ENCODE results near the gene SSH2.
A peak's percentile ranks its signal among the peaks of the same experiment; 100 is the strongest.
"Not testable (repeated sequence)": the region's sequence is repeated elsewhere in the genome, so short reads cannot be mapped to it uniquely, and the experiment has no call there.

The SSH2 gene

DNA sequence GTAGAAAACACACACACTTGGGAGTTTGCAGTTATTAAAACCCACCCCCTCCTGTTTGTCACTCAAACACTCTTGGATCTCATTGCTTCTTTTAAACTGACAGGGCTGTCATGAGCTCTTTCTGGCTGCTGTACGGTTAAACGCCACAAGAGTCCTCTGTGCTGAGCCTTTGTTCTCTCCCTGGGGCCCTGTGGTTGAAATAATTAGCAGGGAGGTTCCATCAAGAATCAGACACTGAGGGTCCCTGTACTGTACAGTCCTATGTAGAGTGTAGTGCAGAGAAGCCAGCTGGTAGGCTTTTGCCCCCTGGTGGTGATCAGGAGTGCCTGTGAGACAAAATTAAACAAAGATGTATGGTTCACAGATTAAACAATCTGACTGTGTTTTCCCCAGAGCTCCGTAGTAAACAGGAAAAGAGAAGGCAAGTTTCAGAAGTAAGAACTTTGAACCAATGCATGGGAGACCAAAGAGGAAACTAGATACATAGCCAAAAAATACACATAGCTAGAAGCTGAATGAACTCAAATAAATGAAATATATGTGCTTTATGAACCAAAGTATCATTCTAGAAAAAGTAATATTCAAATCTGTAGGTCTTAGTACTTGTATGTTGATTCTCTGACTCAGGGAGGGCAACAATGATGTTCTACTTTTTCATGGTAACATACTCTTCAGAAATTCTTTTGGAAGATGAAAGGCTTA lies 1.4 kb upstream of the SSH2 start:
- DNase-seq = peak; percentile 54

DNA sequence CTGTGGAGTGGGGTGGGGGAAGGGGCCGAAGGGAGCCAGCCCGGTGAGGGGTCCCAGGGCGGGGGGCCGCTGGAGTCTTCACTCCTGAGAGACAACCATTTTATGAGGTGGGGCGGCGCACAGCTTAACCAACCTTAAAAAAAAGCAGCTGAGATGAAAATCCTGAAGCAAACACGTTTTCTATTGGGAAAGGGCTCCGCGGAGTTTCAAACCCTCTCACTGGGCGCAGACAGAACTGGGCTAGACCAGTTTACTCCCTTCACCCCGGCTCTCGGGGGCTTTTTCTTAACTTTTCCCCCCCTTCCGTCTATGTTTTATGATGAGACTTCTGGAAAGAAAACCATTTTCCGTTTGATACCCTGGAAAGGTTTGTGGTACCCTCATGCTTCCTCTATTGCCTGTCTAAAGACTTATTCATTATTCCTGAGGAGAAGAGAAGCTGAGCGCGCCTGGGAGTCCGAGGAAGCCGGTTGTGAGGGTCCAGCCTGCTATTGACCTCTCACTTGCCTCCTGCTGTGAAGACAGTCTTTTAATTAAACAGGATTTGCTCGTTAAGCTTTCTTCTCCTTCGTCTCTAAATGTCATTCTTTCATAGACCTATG lies 482 bp upstream of the SSH2 start:
- no peak for DNase-seq

GRCh38 chr17:29929006-29929532 lies 959 bp downstream of the SSH2 start:
- no peak for DNase-seq

DNA sequence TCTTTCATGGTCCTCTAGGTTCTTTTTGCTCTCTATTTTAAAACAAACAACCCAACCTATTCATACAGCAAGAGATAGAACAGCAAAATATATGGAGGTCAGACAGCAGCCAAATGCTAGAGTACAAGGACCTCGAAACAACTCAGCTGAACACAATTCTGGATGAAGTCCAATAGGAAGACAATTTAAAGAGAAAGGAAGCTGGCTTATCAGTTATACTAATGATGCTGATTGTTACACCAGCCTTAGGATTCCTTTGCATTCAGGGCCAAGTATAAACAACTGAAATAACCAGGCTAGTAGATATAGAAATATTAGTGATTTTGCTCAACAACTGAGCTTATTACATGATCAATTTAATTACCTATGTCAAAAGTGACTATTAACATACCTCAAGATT lies 2.5 kb downstream of the SSH2 start:
- DNase-seq = no peak

DNA sequence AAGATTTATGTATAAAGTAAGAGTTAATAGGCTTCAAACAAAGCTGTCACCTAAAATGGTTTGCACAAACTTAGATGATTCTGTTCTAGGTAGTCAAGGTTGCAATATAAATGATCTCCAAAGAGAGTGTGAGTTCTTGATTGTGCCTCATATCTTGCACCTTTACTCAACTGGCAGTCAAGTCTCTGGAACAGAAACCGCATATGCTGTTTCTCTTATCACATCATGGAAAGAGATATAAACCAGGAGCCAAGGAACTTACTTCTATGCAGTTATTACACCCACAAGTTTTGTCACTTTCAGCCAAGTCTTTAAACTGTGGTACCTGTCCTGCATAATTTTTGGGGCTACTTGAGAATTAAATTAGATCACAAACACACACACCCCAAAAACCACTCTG lies 5.2 kb downstream of the SSH2 start:
- DNase-seq = no peak

DNA sequence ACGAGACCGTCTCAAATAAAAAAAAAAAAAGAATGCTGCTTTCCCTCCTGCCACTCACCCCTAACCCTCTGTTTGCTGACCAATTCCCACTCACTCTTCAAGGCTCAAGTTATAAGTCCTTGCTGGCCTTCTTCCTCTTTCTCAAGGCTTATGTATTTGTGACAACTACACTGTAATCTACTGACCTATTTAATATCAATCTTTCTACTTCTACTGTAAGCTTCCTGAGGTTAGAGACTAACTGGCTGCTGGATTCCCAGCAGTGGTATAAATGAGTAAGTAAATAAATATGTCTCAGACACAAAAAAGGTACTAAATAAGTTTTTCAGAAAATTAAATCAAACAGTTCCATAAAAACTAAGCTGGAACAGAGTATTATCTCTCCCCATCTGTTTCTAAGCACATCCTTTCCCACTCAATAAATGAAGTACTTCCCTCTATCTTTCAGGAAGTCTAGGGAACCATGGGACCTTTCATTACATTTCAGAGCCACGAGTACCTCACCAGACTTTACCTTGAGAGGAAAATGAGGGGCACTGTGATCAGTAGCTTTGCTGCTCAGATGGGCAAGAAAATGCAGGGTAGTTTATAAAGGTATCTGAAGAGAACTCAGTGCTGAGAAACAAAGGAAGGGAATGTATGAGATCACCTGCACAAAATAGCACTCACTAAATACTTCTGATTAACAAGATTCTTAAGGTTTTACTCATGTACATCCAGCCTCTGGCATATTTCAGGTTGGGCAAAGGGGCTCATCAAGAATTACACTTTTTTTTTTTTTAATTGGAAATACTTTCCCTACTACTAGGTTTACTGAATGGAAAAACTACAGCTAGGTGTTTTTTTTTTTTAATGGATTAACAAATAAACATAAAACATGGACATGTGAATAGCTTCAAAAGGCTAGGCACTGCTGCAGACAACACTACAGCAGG lies 10.8 kb downstream of the SSH2 start:
- DNase-seq = no peak

DNA sequence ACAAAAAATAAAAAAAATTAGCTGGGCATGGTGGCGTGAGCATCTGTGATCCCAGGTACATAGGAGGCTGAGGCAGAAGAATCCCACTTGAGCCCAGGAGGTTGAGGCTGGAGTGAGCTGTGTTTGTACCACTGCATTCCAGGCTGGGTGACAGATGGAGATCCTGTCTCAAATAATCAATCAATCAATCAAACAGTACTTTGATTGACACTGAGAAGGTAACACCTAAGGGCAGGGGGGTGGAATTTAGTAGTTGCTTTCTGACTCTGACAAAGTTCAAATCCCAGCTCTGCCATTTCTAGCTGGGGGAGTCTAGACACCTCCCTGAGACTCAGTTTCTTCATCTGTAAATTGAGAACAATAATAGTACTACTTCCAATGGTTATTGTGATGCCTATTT lies 12.0 kb downstream of the SSH2 start:
- DNase-seq = no peak

DNA sequence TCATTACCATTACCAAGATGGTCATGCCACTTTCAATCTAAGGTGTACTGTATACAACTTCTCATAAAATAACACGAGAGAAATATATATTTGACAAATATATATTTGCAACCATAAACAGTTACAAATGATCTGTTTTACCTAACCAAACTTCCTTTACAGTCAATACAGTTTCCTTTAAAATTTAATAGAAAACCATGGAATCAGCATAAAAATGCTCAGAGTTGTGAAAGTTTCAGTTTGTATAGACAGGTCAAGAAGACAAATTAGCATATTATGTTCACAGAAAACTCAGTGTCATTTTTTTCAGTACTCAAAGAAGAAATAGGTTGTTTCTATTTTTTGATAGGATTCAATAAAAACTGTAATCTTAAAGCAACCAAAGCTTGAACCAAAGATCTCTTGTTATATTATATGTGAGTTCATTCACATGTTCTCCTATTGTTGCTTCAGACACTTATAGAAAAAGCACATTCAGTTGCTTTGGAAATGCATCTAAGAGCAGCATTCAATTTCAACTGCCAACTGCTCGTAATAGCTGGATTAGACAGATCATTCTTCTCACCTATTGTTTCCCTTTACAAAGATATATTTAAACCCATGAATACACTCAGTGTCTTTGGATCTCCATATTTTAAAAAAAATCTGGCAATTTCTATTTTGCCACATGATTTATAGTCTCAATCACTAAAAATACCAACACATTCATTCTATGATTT lies 15.1 kb downstream of the SSH2 start:
- no peak for DNase-seq

- no peak for DNase-seq
Measured at GRCh38 chr17:29911641-29912177, 18.3 kb downstream of the SSH2 start.

GRCh38 chr17:29909236-29910003 lies 20.6 kb downstream of the SSH2 start:
- no peak for DNase-seq

DNA sequence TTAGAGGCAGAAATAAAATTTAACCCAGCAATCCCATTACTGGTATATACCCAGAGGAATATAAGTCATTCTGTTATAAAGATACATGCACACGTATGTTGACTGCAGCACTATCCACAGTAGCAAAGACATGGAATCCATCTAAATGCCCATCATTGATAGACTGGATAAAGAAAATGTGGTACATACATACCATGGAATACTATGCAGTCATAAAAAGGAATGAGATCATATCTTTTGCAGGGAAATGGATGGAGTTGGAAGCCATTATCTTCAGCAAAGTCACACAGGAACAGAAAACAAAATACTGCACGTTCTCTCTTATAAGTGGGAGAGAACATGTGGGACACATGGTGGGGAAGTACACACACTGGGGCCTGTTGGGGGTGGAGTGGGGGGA lies 23.1 kb downstream of the SSH2 start:
- no peak for DNase-seq

GRCh38 chr17:29905879-29906167 lies 24.2 kb downstream of the SSH2 start:
- no peak for DNase-seq

DNA sequence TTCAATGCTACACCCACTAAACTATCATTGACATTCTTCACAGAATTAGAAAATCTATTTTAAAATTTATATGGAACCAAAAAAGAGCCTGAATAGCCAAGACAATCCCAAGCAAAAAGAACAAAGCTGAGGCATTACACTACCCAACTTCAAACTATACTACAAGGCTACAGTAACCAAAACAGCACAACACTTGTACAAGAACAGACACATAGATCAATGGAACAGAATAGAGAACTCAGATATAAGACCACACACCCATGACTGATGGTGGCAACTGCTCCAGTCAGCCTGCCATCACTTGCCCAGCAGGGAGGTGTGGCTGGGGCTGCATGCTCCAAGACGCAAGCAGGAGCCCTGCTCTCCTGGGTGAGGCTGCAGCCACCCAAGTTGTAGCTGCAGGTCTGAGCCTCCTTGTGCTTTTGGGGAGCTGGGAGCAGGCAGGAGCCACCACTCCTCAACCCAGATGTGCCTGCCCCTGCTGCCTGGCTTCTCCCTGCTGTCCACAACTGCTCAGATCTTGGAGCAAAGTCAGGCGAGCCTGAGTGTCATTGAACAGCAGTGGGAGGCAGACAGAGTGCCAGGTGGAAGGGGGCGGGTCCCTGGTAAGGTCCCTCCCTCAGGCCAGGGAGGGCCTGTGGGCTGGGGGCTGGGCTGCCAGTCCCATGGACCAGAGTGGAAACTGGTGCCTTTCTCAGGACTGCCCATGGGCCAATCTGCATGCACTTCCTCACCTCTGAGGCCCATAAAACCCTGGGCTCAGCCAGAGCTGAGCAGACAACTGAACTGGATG lies 24.7 kb downstream of the SSH2 start:
- DNase-seq = no peak

- DNase-seq = no peak
Measured at GRCh38 chr17:29903471-29903870, 26.6 kb downstream of the SSH2 start.

GRCh38 chr17:29897136-29897535 lies 32.9 kb downstream of the SSH2 start:
- DNase-seq = not testable (repeated sequence)

GRCh38 chr17:29892201-29892600 lies 37.8 kb downstream of the SSH2 start:
- DNase-seq = no peak

GRCh38 chr17:29891131-29891530 lies 38.9 kb downstream of the SSH2 start:
- DNase-seq = no peak

DNA sequence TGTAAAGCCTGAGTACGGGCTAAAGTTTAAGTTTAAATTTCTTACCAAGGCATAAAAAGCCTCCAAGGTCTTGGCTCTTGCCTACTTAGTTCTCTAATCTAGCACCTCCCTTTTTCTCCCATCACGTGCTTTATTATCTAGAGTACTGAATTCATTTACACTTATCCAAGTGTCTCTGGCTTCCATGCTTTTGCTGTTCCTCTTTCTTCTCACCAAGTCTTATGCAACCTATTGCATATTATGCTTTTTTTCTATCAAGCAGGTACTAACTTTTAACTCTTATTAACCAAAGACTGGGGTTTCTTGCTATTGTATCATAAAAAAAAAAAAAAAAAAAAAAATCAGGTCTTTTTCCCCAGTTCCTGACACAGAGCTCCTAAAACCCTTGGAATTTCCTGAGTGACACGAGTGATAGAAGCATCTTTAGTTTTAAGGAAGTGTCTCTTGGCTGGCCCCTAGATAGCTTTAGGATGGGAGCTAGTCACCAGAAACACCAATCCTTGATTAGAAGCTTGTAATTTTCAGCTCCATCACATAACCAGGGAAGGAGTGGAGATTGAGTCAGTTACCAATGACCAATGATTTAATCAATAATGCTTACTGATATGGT lies 44.9 kb downstream of the SSH2 start:
- DNase-seq = no peak

DNA sequence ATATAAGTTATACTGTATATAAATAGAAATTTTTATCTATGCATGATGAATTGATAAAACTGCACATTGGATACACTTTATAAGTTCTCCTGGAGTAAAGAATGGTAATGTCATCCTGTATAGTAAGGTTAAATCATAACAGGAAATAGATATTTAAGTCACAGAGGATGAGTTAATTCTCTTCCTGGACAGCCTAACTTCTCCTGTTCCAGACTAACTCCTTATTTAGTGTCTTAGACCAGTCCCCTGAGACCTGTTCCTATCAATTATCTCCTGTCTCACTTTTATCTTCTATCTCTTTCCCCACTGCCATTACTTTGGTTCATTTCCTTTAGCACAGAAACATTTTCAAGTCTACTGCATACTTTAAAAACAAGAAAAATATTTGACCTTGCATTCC lies 46.5 kb downstream of the SSH2 start:
- DNase-seq = no peak

GRCh38 chr17:29881256-29881655 lies 48.8 kb downstream of the SSH2 start:
- no peak for DNase-seq
